ENCODE results near the gene SMIM11.

- TF ChIP-seq, protein P1, sequence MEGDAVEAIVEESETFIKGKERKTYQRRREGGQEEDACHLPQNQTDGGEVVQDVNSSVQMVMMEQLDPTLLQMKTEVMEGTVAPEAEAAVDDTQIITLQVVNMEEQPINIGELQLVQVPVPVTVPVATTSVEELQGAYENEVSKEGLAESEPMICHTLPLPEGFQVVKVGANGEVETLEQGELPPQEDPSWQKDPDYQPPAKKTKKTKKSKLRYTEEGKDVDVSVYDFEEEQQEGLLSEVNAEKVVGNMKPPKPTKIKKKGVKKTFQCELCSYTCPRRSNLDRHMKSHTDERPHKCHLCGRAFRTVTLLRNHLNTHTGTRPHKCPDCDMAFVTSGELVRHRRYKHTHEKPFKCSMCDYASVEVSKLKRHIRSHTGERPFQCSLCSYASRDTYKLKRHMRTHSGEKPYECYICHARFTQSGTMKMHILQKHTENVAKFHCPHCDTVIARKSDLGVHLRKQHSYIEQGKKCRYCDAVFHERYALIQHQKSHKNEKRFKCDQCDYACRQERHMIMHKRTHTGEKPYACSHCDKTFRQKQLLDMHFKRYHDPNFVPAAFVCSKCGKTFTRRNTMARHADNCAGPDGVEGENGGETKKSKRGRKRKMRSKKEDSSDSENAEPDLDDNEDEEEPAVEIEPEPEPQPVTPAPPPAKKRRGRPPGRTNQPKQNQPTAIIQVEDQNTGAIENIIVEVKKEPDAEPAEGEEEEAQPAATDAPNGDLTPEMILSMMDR (conservative IDR thresholded peaks at IDR 0.05; ENCODE audit: low read depth, low read length): no peak
- no peak for TF ChIP-seq EZH2 (IDR thresholded peaks at IDR 0.05; ENCODE audit: borderline replicate concordance, low read depth, low read length, poor library complexity, severe bottlenecking)
Observed at GRCh38 chr21:34364921-34365320, 10.4 kb upstream of the SMIM11 start.

Measured in A673 (cell line).